M059J (cell line): ENCODE results near the gene KRT82. TPM values are rescaled to one million over a fixed set of nuclear protein-coding genes. Genes with fewer than 3 reads are reported as not detected.
"Not testable (repeated sequence)": the region's sequence is repeated elsewhere in the genome, so short reads cannot be mapped to it uniquely, and the experiment has no call there.

Source experiments
- DNase-seq: peaks from one replicate; pipeline ENCODE4 v3.0.0-alpha.2; 2012; ENCODE audit warnings: low read depth
- total RNA-seq: library from RNA; depleted of rRNA; stranded (reverse); fragments of >200 nt; shearing (Covaris generic); gene quantifications from 2 replicates; pipeline ENCODE4 v1.2.3, GENCODE V29; 2014

Gene KRT82
- total RNA-seq, 1 experiment from 2014 or later: not detected

GRCh38 chr12:52360663-52361271, 45.4 kb downstream of the KRT82 start:
- no peak for DNase-seq

- no peak for DNase-seq
Measured at GRCh38 chr12:52360106-52360662, 46.0 kb downstream of the KRT82 start.

- DNase-seq: no peak
Measured at GRCh38 chr12:52359621-52360061, 46.5 kb downstream of the KRT82 start.

- peak; percentile 73 for DNase-seq
Measured at GRCh38 chr12:52358575-52359350, 47.4 kb downstream of the KRT82 start.

GRCh38 chr12:52356762-52357580, 49.2 kb downstream of the KRT82 start:
- no peak for DNase-seq

GRCh38 chr12:52356031-52356761, 49.9 kb downstream of the KRT82 start:
- no peak for DNase-seq

GRCh38 chr12:52355176-52355575, 51.0 kb downstream of the KRT82 start:
- peak; percentile 45 for DNase-seq

- no peak for DNase-seq
Measured at GRCh38 chr12:52354200-52354599, 51.9 kb downstream of the KRT82 start.

- DNase-seq: no peak
Measured at GRCh38 chr12:52353766-52354165, 52.4 kb downstream of the KRT82 start.

- no peak for DNase-seq
Measured at GRCh38 chr12:52352951-52353350, 53.2 kb downstream of the KRT82 start.

GRCh38 chr12:52351196-52352059, 54.7 kb downstream of the KRT82 start:
- no peak for DNase-seq

GRCh38 chr12:52350786-52351185, 55.3 kb downstream of the KRT82 start:
- DNase-seq: no peak

GRCh38 chr12:52350021-52350620, 56.0 kb downstream of the KRT82 start:
- no peak for DNase-seq

- peak; percentile 76 for DNase-seq
Measured at GRCh38 chr12:52349196-52349595, 56.9 kb downstream of the KRT82 start.

- DNase-seq: no peak
Measured at GRCh38 chr12:52347551-52348510, 58.3 kb downstream of the KRT82 start.

GRCh38 chr12:52347016-52347415, 59.1 kb downstream of the KRT82 start:
- no peak for DNase-seq

GRCh38 chr12:52346593-52346992, 59.5 kb downstream of the KRT82 start:
- DNase-seq: no peak

GRCh38 chr12:52345041-52345440, 61.1 kb downstream of the KRT82 start:
- not testable (repeated sequence) for DNase-seq

GRCh38 chr12:52344111-52344510, 62.0 kb downstream of the KRT82 start:
- DNase-seq: no peak
